ENCODE results near the gene CACNA1H. TPM values are rescaled to one million over a fixed set of nuclear protein-coding genes. Genes with fewer than 3 reads are reported as not detected.

Gene CACNA1H
- total and polyA plus RNA-seq, 9 of the 15 experiments (the other 6 are each of a cell fraction or from before 2014, with no cell fraction given) = 0.10 to 0.18 TPM; not detected in 7

DNA sequence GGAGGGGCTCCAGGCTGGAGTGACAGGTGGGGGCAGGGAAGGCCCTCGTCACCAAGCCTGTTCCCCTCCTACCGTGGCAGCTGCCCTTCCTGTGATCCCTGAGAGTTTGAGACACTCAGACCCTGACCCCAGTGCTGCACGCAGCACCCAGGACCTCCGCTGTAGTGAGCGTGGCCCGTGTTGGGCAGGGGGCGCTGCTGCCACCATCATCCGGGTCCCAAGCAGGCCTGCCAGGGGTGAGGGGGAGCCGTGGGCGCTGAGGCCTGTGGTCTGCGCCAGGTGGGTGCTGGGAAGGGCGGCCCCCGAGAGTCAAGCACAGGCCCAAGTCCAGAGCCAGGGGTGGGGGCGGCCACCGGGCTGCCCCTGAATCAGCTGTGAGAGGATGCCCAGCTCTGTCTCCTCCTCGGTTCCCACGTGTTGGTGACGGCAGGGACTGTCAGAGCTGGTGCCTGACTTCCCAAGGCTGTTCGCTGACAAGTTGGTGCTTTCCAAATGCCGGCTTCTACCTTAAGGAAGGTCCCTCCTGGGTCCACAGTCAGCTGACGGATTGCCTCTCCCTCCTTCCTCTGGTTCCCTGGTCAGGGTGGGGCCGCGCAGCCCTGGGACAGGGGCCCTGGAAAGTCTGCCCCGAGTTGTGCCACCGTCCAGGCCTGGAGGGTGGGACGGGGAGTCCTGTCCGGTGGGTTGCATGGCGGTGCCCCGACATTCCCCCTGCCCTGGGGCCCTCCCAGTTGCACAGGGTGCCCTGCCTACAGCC, 41.1 kb downstream of the CACNA1H start (continued):
- TF ChIP-seq PYGO2 (tag; IDR thresholded peaks at IDR 0.05) (no peak), ZNF232 (CRISPR knock-in tag; IDR thresholded peaks at IDR 0.05) (no peak)

DNA sequence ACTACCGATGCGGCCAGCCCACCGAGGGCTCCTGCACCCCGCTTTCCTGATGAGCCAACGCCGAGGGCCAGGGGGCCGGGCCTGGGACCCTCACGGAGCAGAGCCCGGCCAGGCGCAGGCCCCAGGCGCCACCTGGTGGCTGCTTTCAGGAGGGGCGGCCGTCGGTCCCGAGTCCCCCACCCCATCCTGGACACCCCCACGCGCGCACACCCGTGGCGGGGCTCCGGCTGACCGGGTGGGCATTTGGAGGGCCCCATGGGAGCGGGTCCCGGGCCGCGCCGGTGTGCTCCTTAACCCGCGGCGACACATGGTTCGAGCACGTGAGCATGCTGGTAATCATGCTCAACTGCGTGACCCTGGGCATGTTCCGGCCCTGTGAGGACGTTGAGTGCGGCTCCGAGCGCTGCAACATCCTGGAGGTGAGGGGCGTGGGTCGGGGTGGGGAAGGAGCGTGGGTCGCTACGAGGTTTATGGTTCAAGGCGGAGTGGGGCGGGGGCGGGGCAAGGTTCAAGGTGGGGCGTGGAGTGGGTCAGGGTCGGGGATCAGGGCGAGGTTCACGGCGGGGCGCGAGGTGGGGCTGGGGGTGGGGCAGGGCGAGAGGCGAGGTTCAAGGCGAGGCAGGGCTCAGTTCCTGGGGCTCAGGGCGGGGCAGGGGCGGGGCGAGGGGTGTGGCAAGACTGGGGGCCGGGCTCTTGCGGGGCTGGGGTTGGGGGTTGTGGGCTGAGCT, 41.9 kb downstream of the CACNA1H start:
- H3K79me2 ChIP-seq (ENCODE audit: control insufficient read depth, insufficient read depth, low read length) = no peaks in the 10 kb centered on the region
- peaks cover 0 to 64% of the 10 kb centered on the region in 2 experiments; a peak in 3 of 5 replicates for H3K4me1 ChIP-seq (replicated peaks in 1 of 2; ENCODE audit: control insufficient read depth in 2 of 2, insufficient read depth in 2 of 2, low read length in 2 of 2)
- no peak overlapping the region for H3K4me3 ChIP-seq
- H3K9ac ChIP-seq (ENCODE audit: insufficient read depth in 1 of 2, low read depth in 2 of 2, low read length in 2 of 2) = no peak overlapping the region
- CTCF ChIA-PET (ENCODE audit: low intra/inter-chr PET ratio) = interaction anchor here (1.8 to 3.5 kb wide), 2 partner anchors 88 to 382 kb away, joined by 6 to 38 read pairs; no protein-coding TSS in a partner anchor
- 0 out of 2 replicates have a peak overlapping the region, but pooled peaks have one; percentile 25 for H3K4me2 ChIP-seq (ENCODE audit: insufficient read depth, low read length)
- no TSS peak for BruUV-seq (replicated peaks)
- intact Hi-C loops (cut with micrococcal nuclease) = loop anchor here (2.0 kb wide), 1 partner anchor 88 kb away; no protein-coding TSS in a partner anchor
- H4K20me1 ChIP-seq (replicated peaks; ENCODE audit: control insufficient read depth, insufficient read depth, low read length) = peaks cover 6% of the 10 kb centered on the region; the same call in 1 of the 2 replicates
- in situ Hi-C loops (cut with MboI) = loop anchor here (5.0 kb wide), 1 partner anchor 83 kb away; no protein-coding TSS in a partner anchor
- POLR2A ChIA-PET = interaction anchor here (0.9 kb wide), 1 partner anchor 14 kb away, joined by 3 read pairs; no protein-coding TSS in a partner anchor
- H3K9me1 ChIP-seq (ENCODE audit: control insufficient read depth, insufficient read depth, low read length) = no peaks in the 10 kb centered on the region
- no peaks in the 10 kb centered on the region for H3K9me3 ChIP-seq (replicated peaks; ENCODE audit: control insufficient read depth, insufficient read depth, low read depth, low read length)
- H3K36me3 ChIP-seq (ENCODE audit: control insufficient read depth, insufficient read depth, low read length) = no peaks in the 10 kb centered on the region
- ATAC-seq (peak; percentile 77), DNase-seq (ENCODE audit: extremely low read depth in 1 of 4, low spot score in 3 of 4) (peak; percentile 29 to 75 (median 69)), FAIRE-seq (no peak)
- no peak overlapping the region for H3K27ac ChIP-seq (ENCODE audit: extremely low read depth, low read depth, low read length)
- peaks cover 0 to 17% of the 10 kb centered on the region in 2 experiments; a peak in 2 of 5 replicates for H3K27me3 ChIP-seq (ENCODE audit: control insufficient read depth in 2 of 2, insufficient read depth in 2 of 2, low read length in 2 of 2)
- H2AFZ ChIP-seq (ENCODE audit: low read depth, low read length) = no peak overlapping the region
- WGBS (ENCODE audit: insufficient coverage, low coverage, missing lambda C conversion rate) = 9% methylated on average over 34 of the region's 61 CpGs
- TF ChIP-seq AFF1 (IDR thresholded peaks at IDR 0.05; ENCODE audit: low read depth in 1 of 2, partially characterized antibody in 2 of 2) (no peak), CREB1 (IDR thresholded peaks at IDR 0.05) (no peak), CREB1 (CRISPR knock-in tag; IDR thresholded peaks at IDR 0.05) (0 out of 2 replicates have a peak, but pooled peaks have one; percentile 20), LCOR (CRISPR knock-in tag; IDR thresholded peaks at IDR 0.05) (no peak), CTCFL (IDR thresholded peaks at IDR 0.05; ENCODE audit: borderline replicate concordance, insufficient read depth, low read depth, low read length, poor library complexity, severe bottlenecking) (peak; percentile 9), POLR2A (conservative IDR thresholded peaks at IDR 0.05) (no peak)
- TF ChIP-seq, protein P1, sequence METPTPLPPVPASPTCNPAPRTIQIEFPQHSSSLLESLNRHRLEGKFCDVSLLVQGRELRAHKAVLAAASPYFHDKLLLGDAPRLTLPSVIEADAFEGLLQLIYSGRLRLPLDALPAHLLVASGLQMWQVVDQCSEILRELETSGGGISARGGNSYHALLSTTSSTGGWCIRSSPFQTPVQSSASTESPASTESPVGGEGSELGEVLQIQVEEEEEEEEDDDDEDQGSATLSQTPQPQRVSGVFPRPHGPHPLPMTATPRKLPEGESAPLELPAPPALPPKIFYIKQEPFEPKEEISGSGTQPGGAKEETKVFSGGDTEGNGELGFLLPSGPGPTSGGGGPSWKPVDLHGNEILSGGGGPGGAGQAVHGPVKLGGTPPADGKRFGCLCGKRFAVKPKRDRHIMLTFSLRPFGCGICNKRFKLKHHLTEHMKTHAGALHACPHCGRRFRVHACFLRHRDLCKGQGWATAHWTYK (CRISPR knock-in tag; IDR thresholded peaks at IDR 0.05) = no peak
- TF ChIP-seq, protein P2, sequence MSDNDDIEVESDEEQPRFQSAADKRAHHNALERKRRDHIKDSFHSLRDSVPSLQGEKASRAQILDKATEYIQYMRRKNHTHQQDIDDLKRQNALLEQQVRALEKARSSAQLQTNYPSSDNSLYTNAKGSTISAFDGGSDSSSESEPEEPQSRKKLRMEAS (CRISPR knock-in tag; IDR thresholded peaks at IDR 0.05) = peak; percentile 40; the same call in 1 of the 2 replicates

Measured in K562 (cell line).